Amniotic epithelial cell (primary cell): ENCODE measurements around the gene EPDR1.
"Not testable (repeated sequence)": the region's sequence is repeated elsewhere in the genome, so short reads cannot be mapped to it uniquely, and the experiment has no call there.

Experiments
- DNase-seq: peaks from one replicate; pipeline ENCODE4 v3.0.0-alpha.2; 2010; ENCODE audit warnings: low read depth

Gene EPDR1

DNA sequence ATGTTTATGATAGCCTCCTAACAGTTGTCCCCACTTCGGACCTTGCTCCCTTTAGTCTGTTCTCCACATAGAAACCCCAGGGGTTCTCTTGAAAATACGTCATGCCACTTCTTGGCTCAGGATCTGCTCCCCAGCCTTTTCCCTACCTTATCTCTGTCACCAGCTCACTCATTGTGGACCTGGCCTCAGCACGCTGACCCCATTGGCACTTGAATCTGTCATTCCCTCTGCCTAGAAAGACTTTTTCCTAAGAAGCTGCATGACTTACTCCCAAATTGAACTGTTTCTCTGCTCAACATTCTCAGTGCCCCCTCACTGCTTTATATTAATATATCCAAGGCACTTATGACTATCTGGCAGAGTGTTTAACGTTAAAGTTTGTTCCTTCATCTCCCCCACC is 8.4 kb downstream of the EPDR1 start:
- DNase-seq, result no peak

DNA sequence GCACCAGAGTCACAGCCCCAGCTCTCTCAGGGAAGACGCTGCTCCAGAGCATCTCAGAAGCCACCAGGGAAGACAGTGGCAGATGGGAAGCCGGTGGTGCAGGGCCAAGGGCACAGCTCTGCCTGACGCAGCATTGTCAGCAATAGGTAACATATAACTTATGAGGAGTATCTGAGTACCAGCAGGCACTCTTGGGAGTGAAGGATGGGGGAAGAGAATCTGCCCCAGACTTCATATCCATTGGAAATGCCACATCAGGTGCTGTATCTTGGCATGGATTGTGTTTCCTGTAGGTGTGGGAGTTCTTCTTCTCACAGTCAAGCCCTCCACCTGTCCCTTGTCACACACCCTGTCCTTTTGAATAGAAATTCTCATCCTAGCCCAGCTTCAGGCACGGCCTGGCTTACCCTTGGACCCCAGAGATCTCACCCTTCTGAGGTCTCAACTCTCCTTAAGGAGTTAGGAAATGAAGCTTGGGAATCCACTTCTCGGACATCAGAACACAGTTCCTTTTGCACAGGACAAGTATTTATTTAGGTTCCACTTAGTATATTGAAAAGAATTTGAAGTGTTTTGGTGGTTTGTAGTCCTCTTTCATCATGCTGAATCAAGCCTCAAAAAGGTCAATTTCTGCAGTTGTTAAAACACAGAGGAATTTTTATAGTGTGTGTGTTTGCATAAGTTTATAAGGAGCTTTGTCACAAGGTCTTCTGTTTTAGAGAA is 9.9 kb downstream of the EPDR1 start:
- no peak for DNase-seq

DNA sequence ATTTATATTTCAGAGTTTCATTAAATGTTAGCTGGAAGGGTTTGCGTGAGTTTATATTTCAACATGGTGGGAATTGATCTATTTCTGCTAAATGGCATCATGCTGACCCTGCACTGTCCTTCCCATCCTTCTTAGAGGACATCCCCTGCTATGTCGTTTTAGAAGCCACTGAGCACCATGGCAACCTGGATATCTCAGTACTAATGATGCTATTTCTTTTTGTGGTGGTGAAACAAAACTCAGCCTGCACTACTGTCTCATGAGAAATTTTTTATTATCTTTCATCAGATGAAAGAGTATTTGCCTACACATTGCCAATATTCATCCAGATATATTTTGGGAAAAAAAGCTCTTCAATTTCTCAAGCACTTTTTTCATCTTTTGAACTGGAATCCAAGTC is 12.1 kb downstream of the EPDR1 start:
- no peak for DNase-seq

DNA sequence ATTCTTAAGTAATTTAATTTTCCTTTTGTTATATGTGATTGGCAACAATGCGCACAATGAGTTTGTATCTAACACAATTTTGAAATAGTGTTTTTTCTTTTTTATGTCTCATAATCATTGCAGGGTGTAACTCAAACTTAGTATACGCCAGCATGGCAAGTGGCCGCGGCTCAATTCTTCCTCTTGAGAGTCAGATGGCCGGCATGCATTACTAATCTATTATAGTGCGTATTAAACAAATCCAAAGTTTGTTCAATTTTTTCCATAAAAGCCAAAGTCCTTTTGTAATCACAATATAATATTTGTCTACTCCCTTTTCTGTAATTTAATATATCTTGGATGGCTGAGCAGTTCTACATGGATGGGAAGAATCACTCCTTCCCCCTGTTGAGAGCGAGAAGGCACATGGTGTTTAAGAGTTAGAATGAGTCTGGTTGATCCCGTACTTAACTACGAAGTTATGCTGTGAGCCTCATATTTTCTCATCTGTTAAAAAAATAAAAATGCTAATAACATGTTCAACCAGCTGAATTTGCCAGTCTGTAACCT is 12.7 kb downstream of the EPDR1 start:
- DNase-seq, result no peak

DNA sequence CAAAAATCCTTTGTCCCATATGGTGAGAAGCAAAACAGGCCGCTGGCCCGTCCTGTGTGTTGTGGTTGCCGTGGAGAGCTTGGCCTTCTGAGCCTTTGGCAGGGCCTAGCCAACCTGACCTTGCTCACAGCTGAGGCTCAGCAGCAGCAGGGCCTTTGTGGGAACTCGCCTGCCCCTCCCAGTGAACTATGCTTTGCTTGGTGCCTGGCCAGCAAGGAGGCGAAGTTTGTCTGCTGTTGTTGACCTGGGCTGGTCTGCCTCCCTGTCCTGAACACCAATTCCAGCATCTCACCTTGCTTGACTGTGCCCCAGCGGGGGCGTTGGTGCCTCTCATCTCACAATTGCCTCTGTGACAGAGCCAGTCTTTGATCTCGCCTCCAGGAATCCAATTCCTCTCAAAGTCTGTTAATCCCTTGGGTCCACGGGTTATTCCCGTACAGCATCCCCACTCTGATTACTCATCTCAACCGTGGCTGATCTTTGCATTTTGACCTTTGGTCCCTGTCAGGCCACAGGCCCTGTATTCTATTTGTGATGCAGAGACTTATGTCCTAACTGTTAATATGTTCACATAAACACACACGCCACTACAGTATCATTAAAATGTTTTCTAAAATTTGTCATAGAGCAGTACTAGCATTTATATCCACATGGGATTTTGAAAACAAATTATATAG is 22.6 kb downstream of the EPDR1 start:
- no peak for DNase-seq

DNA sequence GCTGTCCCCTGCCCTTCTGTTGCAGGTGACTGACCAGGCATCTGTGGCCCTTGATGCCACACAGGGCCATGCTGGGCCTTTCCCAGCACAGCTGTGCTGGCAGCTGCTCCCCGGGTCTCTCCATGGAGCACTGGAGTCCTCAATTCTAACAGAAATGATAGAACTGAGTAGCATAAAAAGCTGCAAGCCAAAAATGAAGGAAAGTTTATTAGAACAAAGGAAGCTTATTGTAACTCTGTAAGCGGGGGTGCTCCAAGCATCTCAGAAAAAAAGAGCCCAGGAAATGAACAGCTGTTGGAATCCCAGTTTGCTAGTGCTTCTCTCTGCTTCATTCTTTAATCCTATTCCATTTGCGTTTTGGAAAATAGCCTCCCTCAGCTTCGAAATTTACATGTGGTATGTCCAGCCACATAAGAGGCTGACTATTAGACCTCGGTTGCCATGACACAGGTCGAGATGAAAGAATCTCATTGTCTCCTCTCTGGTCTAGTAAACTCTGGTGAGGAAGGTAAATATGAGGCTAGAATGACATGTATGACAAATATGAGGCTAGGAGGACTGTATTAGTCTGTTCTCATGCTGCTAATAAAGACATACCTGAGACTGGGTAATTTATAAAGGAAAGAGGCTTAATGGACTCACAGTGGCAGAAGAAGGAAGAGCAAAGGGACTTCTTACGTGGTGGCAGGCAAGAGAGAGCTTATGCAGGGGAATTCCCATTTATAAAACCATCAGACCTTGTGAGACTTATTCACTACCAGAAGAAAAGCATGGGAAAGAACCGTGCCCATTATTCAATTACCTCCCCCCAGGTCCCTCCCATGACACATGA is 23.7 kb downstream of the EPDR1 start:
- DNase-seq, result no peak

DNA sequence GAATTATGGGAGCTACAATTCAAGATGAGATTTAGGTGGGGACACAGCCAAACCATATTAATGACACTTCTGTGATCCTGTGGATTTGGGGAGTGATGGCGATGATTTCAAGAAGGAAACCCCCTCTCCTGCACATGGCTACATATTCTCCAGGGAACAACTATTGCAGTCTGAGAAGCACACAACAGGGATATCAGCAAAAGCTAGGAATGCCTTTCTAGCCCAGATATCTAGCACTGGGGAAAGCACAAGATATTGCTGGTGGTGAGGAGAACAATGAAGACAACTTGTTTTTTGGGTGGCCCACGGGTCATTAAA is 24.3 kb downstream of the EPDR1 start:
- no peak for DNase-seq

DNA sequence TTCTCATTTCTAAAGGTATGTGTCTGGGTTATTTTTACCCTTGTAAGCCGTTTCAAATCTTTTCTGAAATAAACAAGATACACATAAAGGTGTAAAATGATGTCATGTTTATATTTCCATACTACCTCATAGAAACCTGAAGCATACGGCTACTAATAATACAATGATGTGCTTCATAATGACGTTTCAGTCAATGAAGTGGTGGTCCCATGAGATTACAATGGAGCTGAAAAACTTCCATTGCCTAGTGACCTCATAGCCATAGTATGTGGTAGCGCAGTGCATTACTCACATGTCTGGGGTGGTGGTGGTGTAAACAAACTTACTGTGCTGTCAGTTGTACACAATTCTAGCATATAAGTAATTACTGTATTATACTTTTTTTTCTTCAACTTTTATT is 24.9 kb downstream of the EPDR1 start:
- no peak for DNase-seq

DNA sequence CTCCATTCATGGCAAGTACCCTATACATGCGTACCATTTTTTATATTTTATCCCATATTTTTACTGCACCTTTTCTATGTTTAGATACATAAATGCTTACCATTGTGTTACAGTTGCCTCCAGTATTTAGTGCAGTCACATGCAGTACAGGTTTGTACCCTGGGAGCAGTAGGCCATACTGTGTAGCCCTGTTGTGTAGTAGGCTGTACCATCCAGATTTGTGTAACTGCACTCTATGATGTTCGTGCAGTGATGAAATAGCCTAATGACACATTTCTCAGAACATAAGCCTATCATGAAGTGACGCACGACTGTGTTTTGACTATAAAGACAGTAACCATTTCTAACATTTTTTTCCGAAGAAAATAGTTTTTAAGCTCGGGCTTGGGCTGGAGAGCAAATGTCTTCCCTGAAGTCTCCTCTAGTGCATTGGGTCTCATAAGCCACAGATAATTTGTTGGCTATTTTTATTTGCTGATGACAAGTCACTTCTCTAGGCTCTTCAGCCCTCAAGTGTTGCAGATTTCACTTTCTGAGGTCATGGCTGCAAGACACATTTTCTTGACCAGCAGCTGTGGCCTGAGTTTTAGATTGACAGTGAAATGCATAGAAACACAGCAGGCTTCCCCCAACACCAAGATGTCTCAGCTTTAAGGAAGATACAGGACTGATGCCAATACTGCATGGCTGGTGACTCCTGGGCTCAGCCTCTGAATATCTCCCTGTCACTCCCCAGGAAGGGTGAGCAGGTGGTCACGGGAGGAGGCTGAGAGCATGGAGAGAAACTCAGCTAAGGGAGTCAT is 26.9 kb downstream of the EPDR1 start:
- no peak for DNase-seq

DNA sequence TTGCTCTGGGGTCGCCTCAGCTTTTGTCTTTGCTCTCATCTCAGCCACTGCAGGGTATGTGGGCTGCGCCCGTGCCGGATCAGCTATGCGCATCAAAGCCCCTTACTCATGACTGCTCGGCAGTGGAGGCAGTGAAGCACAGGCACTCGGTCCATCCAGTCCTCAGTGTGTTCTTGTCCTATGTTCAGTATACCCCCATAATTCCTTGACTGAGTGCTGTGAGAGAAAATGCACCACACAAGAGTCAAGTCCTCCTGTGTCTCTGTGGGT is 27.4 kb downstream of the EPDR1 start:
- DNase-seq, result no peak

DNA sequence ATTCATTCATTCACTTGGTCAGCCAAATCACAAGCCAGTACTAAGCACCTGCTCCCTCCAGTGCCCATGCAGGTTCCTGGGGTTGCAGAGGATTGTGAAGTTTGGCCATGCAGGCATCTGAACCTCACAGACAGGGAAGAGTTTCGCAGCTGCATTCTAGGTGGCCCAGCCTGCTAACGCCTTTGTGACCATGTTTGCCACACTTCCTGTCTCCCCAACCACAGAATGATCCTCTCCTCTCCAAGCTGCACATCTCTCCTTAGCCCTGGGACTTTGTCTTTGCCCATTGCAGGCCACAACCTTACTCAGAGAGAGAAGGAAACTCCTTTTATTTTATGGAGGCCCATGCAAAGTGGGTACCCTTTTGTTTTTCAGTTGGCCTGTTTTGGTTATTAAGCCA is 31.8 kb downstream of the EPDR1 start:
- no peak for DNase-seq

DNA sequence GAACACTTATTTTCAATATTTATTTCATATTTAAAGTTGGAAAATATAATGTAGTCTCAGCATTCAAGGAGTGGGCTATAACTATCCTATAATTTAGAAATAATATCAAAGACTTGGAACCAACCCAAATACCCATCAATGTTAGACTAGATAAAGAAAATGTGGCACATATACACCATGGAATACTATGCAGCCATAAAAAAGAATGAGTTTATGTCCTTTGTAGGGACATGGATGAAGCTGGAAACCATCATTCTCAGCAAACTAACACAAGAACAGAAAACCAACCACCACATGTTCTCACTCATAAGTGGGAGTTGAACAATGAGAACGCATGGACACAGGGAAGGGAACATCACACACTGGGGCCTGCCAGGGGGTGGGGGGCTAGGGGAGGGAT is 33.8 kb downstream of the EPDR1 start:
- DNase-seq, result not testable (repeated sequence)

DNA sequence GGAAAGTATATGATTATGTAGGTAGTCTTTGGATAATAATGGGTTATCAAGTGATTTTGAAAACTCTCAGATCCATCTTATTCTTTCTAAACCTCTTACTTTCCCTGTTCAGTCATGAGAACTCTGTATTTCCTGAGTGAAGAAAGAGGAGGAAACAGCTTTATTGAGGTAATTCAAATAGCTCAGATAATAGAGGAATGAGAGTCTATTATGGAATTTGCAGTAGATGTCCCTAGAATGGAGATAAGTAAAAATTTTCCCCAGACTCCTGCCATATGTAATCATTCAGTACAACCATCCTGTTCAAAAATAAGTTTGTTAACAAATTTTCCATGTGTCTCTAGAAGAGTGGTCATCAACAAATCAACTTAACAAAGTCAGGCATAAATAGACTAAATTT is 36.4 kb downstream of the EPDR1 start:
- DNase-seq, result no peak

DNA sequence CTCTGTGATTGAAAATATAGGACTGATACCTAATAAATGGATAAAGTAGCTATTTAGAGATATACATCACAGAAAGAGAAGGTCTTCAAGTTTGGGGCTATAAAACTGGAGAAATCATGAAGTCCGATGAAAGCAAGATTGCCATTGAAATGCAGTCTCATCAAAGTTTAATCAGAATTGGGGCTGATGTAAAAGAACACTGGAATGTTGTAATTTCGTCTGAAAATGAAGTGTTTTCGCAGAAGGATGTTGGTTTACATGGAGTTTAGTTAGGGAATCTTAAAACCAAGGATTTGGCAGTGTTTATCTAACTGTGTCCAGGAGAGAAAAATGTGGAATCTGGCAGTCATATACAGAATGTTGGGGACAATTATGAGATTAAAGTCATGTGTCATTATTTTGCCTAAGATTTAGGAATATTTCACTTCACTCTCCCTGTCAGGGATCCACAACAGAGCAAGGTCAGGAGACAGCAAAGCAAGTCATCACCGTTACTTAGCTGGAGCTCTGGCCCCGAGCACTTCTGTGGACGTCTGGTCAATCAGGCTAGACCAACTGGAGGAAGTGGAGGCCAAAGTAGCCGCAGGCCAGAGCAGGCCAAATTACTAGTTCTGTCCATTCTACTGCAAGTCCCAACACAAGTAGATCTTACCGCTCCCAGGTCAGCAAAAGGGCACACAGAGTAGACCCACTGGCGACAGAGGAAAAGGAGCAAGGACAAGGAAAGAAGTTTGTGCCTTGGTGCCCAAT is 37.0 kb downstream of the EPDR1 start:
- DNase-seq, result no peak

DNA sequence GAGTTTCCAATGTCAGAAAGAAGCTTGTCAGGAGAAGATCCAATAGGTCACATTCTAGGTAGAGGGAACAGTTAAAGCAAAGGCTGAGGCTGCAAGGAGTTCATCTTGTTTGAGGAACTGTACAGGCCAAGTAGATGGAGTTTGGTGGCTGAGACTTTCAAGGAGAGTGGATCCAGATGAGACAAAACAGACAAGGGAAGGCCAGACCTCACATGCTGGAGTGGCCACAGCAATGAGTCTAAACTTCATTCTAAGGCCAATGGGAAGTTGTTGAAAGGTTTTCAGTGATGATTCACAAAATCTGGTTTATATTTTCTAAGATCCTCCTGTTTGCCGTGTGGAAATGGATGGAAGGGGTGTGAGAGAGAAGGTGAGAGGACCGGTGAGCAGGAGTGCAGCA is 40.0 kb downstream of the EPDR1 start:
- DNase-seq, result no peak

DNA sequence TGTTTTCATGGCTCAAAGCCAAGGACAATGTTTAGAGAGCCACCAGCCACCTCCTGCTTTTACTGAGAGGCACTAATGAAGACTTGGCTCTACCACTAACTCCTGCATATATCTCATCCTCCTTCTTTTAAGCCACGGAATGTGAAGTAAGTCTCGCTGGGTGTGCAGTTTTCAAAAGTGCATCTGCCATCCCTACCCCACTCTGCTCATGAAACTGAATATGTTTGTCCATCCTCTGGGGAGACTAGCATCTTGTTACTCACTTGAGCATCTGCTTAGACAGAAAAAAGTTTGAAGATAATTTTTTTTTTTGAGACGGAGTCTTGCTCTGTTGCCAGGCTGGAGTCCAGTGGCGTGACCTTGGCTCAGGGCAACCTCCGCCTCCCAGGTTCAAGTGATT is 40.8 kb downstream of the EPDR1 start:
- no peak for DNase-seq

DNA sequence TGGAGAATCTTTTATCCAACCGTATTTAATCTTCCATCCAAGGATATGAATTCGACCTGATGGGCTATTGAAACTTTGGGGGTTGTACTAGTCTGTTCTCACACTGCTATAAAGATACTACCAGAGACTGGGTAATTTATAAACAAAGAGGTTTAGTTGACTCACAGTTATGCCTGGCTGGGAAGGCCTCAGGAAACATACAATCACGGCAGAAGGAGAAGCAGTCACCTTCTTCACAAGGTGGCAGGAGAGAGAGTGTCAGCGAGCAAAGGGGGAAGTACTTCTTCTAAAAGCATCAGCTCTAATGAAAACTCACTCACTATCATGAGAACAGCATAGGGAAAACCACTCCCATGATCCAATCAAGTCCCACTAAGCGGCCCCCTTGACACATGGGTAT is 43.8 kb downstream of the EPDR1 start:
- no peak for DNase-seq

DNA sequence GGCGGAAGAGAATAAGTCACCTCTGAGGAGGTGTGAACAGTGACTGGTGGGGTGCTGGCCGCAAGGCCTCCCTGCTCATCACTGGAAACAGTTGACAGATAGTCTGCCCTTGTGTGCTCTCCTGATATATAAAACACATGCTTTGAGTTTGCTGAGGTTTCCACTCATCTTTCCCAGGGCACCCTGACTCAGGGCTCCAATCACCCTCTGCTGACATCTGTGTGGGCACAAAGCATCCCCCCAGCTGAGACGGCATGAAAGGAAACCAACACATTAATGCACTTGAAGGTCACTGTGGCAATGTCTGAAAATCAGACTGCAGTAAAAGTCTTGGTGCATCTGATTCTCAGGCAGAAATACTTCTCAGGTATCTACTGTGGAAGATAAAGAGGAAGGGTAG is 49.8 kb downstream of the EPDR1 start:
- no peak for DNase-seq

DNA sequence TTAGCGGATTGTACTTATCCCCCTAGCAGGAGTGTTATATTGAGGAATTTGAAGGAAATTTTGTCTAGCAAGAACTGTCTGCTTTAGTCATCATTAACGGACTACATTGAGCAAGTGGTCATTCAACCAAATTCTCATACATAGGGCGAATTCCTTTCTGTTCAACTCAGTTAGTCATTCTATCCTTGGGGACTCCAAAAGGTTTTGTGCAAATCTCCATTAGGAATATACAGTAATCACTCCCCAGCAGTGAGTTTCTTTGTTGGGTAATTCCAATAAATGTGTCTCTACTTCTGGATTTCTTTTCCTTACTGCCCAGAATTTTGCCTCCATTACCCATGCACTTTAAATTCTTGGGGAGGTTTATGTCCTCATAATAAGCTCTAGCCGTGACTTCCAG is 51.1 kb downstream of the EPDR1 start:
- DNase-seq, result no peak

DNA sequence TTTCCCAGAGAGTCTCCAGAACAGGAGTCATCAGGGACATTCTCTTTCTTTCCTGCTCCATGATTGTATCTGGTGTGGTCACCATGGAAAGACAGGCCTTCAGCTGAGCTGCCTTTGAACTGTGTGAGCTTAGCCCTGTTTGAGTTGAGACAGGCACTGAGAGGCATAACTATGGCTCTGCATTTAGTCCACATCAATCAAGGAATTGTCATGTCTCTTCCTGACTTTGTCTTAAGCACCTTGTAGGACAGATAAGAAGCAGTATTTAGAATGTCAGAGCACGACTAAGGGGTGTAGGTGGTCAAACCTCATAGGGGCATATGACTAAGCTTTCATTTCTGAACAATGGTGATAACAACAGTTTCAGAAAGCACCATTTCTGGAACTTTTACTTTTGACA is 53.5 kb downstream of the EPDR1 start:
- no peak for DNase-seq

DNA sequence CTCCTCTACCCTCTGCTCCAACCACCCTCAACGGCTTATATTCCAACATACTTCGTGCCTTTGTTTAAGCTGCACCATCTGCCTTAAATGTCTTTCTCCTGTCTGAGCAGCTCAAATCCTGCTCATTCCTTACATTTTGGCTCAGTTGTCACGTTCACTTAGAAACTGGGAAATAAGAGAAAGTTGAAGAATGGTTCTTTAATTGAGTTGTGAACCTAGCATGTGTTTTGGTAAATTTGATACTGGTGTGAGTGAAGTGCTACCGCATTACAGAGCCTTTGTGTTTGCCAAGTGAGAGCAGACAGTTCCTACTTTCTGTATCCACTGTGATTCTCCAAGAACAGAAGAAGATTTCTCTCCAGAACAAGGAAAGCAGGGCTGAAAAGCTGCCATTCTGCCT is 54.3 kb downstream of the EPDR1 start:
- no peak for DNase-seq

DNA sequence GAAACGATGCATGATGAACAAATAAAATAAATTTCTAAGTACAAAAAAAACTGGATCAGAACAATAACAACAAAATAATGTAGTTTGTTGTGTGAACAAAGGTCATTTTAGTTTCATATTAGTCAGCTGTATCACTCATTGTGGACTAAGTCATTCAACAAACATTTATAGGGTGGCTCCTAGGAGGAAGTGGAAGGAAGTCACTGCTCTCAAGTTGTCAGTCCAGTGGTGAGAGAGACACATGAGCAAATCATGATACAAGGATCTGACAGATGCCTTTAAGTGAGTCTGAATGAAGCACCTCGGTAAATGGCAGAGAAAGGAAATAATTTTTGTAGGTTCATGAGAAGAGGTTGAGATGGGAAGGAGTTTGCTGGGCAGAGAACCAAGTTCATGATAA is 56.8 kb downstream of the EPDR1 start:
- no peak for DNase-seq
